Fibroblast of upper back skin (primary cell): ENCODE results near the gene ADGRL3.
"Not testable (repeated sequence)": the region's sequence is repeated elsewhere in the genome, so short reads cannot be mapped to it uniquely, and the experiment has no call there.

Source experiments
- DNase-seq: peaks from one replicate; pipeline ENCODE4 v3.0.0-alpha.2; 2013

Gene ADGRL3

GRCh38 chr4:61571761-61572559 lies 371.8 kb downstream of the ADGRL3 start:
- DNase-seq, result peak; percentile 76

- DNase-seq, result no peak
Measured at GRCh38 chr4:61575796-61576195, 375.7 kb downstream of the ADGRL3 start.

GRCh38 chr4:61579786-61580185 lies 379.7 kb downstream of the ADGRL3 start:
- no peak for DNase-seq

- DNase-seq, result peak; percentile 45
Measured at GRCh38 chr4:61580721-61581377, 380.7 kb downstream of the ADGRL3 start.

GRCh38 chr4:61583696-61584095 lies 383.6 kb downstream of the ADGRL3 start:
- peak; percentile 49 for DNase-seq

GRCh38 chr4:61588621-61589402 lies 388.7 kb downstream of the ADGRL3 start:
- DNase-seq, result no peak

GRCh38 chr4:61590881-61591280 lies 390.8 kb downstream of the ADGRL3 start:
- no peak for DNase-seq

- no peak for DNase-seq
Measured at GRCh38 chr4:61596606-61597340, 396.6 kb downstream of the ADGRL3 start.

- DNase-seq, result no peak
Measured at GRCh38 chr4:61603086-61603485, 403.0 kb downstream of the ADGRL3 start.

GRCh38 chr4:61604054-61604453 lies 403.9 kb downstream of the ADGRL3 start:
- no peak for DNase-seq

GRCh38 chr4:61605984-61606383 lies 405.9 kb downstream of the ADGRL3 start:
- DNase-seq, result no peak

- DNase-seq, result peak; percentile 60
Measured at GRCh38 chr4:61614231-61614630, 414.1 kb downstream of the ADGRL3 start.

- no peak for DNase-seq
Measured at GRCh38 chr4:61619528-61619927, 419.4 kb downstream of the ADGRL3 start.

- peak; percentile 41 for DNase-seq
Measured at GRCh38 chr4:61628282-61628681, 428.2 kb downstream of the ADGRL3 start.

GRCh38 chr4:61628727-61629126 lies 428.6 kb downstream of the ADGRL3 start:
- DNase-seq, result no peak

GRCh38 chr4:61630548-61630947 lies 430.4 kb downstream of the ADGRL3 start:
- DNase-seq, result no peak

- peak; percentile 39 for DNase-seq
Measured at GRCh38 chr4:61638591-61638990, 438.5 kb downstream of the ADGRL3 start.

GRCh38 chr4:61646746-61647350 lies 446.7 kb downstream of the ADGRL3 start:
- not testable (repeated sequence) for DNase-seq

GRCh38 chr4:61648264-61648663 lies 448.1 kb downstream of the ADGRL3 start:
- peak; percentile 6 for DNase-seq

GRCh38 chr4:61657016-61657415 lies 456.9 kb downstream of the ADGRL3 start:
- no peak for DNase-seq

- no peak for DNase-seq
Measured at GRCh38 chr4:61661960-61662359, 461.8 kb downstream of the ADGRL3 start.

- DNase-seq, result no peak
Measured at GRCh38 chr4:61662362-61662761, 462.2 kb downstream of the ADGRL3 start.
